Endothelial cell (in vitro differentiated cells): ENCODE data around the gene BCOR. TPM values are rescaled to one million over a fixed set of nuclear protein-coding genes. Genes with fewer than 3 reads are reported as not detected.

Source experiments
- DNase-seq: peaks from one replicate; pipeline ENCODE4 v3.0.0; 2021; ENCODE audit warnings: low spot score
- H3K27ac Mint-ChIP-seq: one replicate; pipeline ENCODE4 v1.8.0; 2021; ENCODE audit warnings: mixed read lengths, inconsistent platforms; ENCODE audit not compliant: unreplicated experiment
- H3K27me3 Mint-ChIP-seq: one replicate; pipeline ENCODE4 v1.8.0; 2021; ENCODE audit warnings: mild to moderate bottlenecking, moderate library complexity, mixed read lengths, inconsistent platforms; ENCODE audit not compliant: unreplicated experiment
- H3K36me3 Mint-ChIP-seq: one replicate; pipeline ENCODE4 v1.8.0; 2021; ENCODE audit warnings: mild to moderate bottlenecking, low read depth, mixed read lengths, inconsistent platforms; ENCODE audit not compliant: unreplicated experiment
- H3K4me1 Mint-ChIP-seq: one replicate; pipeline ENCODE4 v1.8.0; 2021; ENCODE audit warnings: mild to moderate bottlenecking, mixed read lengths, inconsistent platforms; ENCODE audit not compliant: unreplicated experiment
- H3K4me3 Mint-ChIP-seq: one replicate; pipeline ENCODE4 v1.8.0; 2021; ENCODE audit warnings: mild to moderate bottlenecking, mixed read lengths, inconsistent platforms; ENCODE audit not compliant: unreplicated experiment
- H3K9me3 Mint-ChIP-seq: one replicate; pipeline ENCODE4 v1.8.0; 2021; ENCODE audit warnings: mixed read lengths, inconsistent platforms; ENCODE audit not compliant: unreplicated experiment
- CTCF ChIP-seq: fragments of 200-600 bp; sonication (generic); IDR thresholded peaks from one replicate; pipeline ENCODE4 v1.5.0; 2021; ENCODE audit warnings: antibody characterized with exemption; ENCODE audit not compliant: unreplicated experiment
- total RNA-seq: library from RNA; stranded (reverse); fragmentation: NEBNext Ultra II Directional; extraction: Animal tissue kit (Norgen Biotek cat#: 25700); gene quantifications from one replicate; pipeline ENCODE4 v1.2.1, GENCODE V29; 2021; ENCODE audit not compliant: unreplicated experiment

The BCOR gene
- total RNA-seq, 1 donor from 2014 or later = 34.5 TPM

- Mint-ChIP-seq H3K36me3 (peaks cover 13% of the 10 kb centered on the region), H3K27me3 (peaks cover 4% of the 10 kb centered on the region), H3K4me1 (peaks cover 22% of the 10 kb centered on the region), H3K27ac (no peak overlapping the region), H3K9me3 (no peaks in the 10 kb centered on the region), H3K4me3 (no peak overlapping the region)
- TF ChIP-seq CTCF = no peak
- no peak for DNase-seq
Observed at GRCh38 chrX:40063555-40063954, 34.2 kb downstream of the BCOR start.

GRCh38 chrX:40062525-40063155 lies 35.1 kb downstream of the BCOR start:
- H3K4me3 Mint-ChIP-seq = peak overlapping the region; percentile 65
- peaks cover 22% of the 10 kb centered on the region for H3K4me1 Mint-ChIP-seq
- H3K9me3 Mint-ChIP-seq = no peaks in the 10 kb centered on the region
- H3K27me3 Mint-ChIP-seq = peaks cover 4% of the 10 kb centered on the region
- H3K27ac Mint-ChIP-seq = no peak overlapping the region
- H3K36me3 Mint-ChIP-seq = peaks cover 6% of the 10 kb centered on the region
- no peak for TF ChIP-seq CTCF
- no peak for DNase-seq

GRCh38 chrX:40061871-40062524 lies 35.8 kb downstream of the BCOR start:
- peaks cover 4% of the 10 kb centered on the region for H3K27me3 Mint-ChIP-seq
- peaks cover 22% of the 10 kb centered on the region for H3K4me1 Mint-ChIP-seq
- DNase-seq = no peak
- H3K9me3 Mint-ChIP-seq = no peaks in the 10 kb centered on the region
- peaks cover 4% of the 10 kb centered on the region for H3K36me3 Mint-ChIP-seq
- no peak overlapping the region for H3K27ac Mint-ChIP-seq
- no peak for TF ChIP-seq CTCF
- H3K4me3 Mint-ChIP-seq = no peak overlapping the region

- DNase-seq = no peak
- no peaks in the 10 kb centered on the region for H3K9me3 Mint-ChIP-seq
- peaks cover 22% of the 10 kb centered on the region for H3K4me1 Mint-ChIP-seq
- peak overlapping the region; percentile 47 for H3K4me3 Mint-ChIP-seq
- TF ChIP-seq CTCF = no peak
- H3K36me3 Mint-ChIP-seq = peaks cover 6% of the 10 kb centered on the region
- peaks cover 4% of the 10 kb centered on the region for H3K27me3 Mint-ChIP-seq
- no peak overlapping the region for H3K27ac Mint-ChIP-seq
Observed at GRCh38 chrX:40061005-40061404, 36.8 kb downstream of the BCOR start.

GRCh38 chrX:40060356-40060845 lies 37.4 kb downstream of the BCOR start:
- H3K27me3 Mint-ChIP-seq = peaks cover 1% of the 10 kb centered on the region
- no peak for TF ChIP-seq CTCF
- H3K36me3 Mint-ChIP-seq = peaks cover 10% of the 10 kb centered on the region
- no peak overlapping the region for H3K4me3 Mint-ChIP-seq
- H3K9me3 Mint-ChIP-seq = no peaks in the 10 kb centered on the region
- DNase-seq = no peak
- no peak overlapping the region for H3K27ac Mint-ChIP-seq
- H3K4me1 Mint-ChIP-seq = peaks cover 21% of the 10 kb centered on the region
